ENCODE results near the gene TMEM200A.

Gene TMEM200A

DNA sequence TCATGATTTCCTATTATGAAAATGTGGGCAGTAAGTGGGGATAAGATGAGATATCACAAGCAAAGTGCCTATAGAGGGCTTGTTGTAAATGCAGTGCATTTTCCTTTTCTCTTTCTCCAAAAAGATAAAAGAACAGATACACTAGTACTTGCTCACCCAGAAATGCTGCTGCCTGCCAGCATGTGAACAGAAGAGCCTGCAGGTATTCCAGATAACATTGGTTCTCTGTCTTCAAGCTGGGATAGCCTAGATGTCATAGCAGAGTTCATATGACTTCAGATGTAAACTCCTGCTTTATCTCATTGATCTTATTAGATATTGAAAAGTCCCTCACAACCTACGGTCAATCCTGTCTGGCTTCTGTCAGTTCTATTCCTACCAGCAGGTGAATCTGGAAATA, 123.7 kb downstream of the TMEM200A start:
- no peak for DNase-seq (ENCODE audit: low spot score)
